NCI-H1092 (cell line): ENCODE measurements around the gene ABHD12.

Source experiments
- DNase-seq: peaks from one replicate; lab custom pipeline; 2025; lab: John Stamatoyannopoulos, UW

ABHD12 gene

GRCh38 chr20:25306991-25307903, 83.4 kb downstream of the ABHD12 start:
- DNase-seq, result no peak

GRCh38 chr20:25304025-25304549, 86.5 kb downstream of the ABHD12 start:
- DNase-seq, result no peak

- DNase-seq, result no peak
Measured at GRCh38 chr20:25303292-25304024, 87.2 kb downstream of the ABHD12 start.

GRCh38 chr20:25302596-25302995, 88.0 kb downstream of the ABHD12 start:
- DNase-seq, result no peak

GRCh38 chr20:25301357-25301920, 89.2 kb downstream of the ABHD12 start:
- DNase-seq, result no peak

GRCh38 chr20:25300496-25301170, 90.0 kb downstream of the ABHD12 start:
- no peak for DNase-seq

- DNase-seq, result no peak
Measured at GRCh38 chr20:25299806-25300205, 90.8 kb downstream of the ABHD12 start.

GRCh38 chr20:25297141-25297905, 93.3 kb downstream of the ABHD12 start:
- no peak for DNase-seq

- DNase-seq, result no peak
Measured at GRCh38 chr20:25296094-25297093, 94.2 kb downstream of the ABHD12 start.

- DNase-seq, result no peak
Measured at GRCh38 chr20:25295386-25296093, 95.1 kb downstream of the ABHD12 start.

- peak; percentile 38 for DNase-seq
Measured at GRCh38 chr20:25294459-25295385, 95.9 kb downstream of the ABHD12 start.

GRCh38 chr20:25293910-25294458, 96.7 kb downstream of the ABHD12 start:
- no peak for DNase-seq

- DNase-seq, result no peak
Measured at GRCh38 chr20:25293507-25293906, 97.1 kb downstream of the ABHD12 start.

- DNase-seq, result no peak
Measured at GRCh38 chr20:25292176-25292891, 98.3 kb downstream of the ABHD12 start.

GRCh38 chr20:25291432-25292133, 99.1 kb downstream of the ABHD12 start:
- no peak for DNase-seq

- DNase-seq, result no peak
Measured at GRCh38 chr20:25290646-25291431, 99.8 kb downstream of the ABHD12 start.
